ENCODE measurements around the gene NNMT.
A peak's percentile ranks its signal among the peaks of the same experiment; 100 is the strongest.

NNMT gene

GRCh38 chr11:114270531-114271270 lies 25.5 kb upstream of the NNMT start:
- Histone ChIP-seq H2AFZ (ENCODE audit: low read depth, low read length) (no peak overlapping the region), H3K36me3 (ENCODE audit: insufficient read depth, low read length) (no peaks in the 10 kb centered on the region), H3K9me3 (ENCODE audit: low read length) (no peaks in the 10 kb centered on the region), H3K4me3 (ENCODE audit: low read length) (no peak overlapping the region), H3K27me3 (ENCODE audit: insufficient read depth, low read length) (no peaks in the 10 kb centered on the region), H3K4me1 (ENCODE audit: insufficient read depth, low read length) (no peaks in the 10 kb centered on the region)

DNA sequence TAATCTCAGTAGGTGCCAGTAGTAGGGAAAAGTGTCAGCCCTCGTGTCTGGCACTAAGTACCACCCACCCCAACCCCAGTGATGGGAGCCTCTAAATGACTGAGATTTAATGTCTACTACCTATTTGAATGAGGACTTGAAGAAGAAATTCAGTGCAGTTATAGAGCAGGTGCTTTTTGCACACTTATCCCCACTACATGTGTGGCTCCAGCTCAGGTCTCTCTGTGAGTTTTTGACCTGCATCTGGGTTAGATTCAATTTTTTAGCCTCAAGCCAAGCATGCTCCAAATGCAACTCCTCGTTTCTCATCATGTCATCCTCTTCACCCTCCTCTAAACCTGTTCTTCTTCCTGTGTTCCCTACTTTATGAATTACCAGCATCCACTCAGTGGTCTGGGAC lies 24.9 kb upstream of the NNMT start:
- H3K4me1 ChIP-seq (ENCODE audit: insufficient read depth, low read length): no peaks in the 10 kb centered on the region
- no peak overlapping the region for H2AFZ ChIP-seq (ENCODE audit: low read depth, low read length)
- H3K4me3 ChIP-seq (ENCODE audit: low read length): no peak overlapping the region
- H3K9me3 ChIP-seq (ENCODE audit: low read length): no peaks in the 10 kb centered on the region
- no peaks in the 10 kb centered on the region for H3K36me3 ChIP-seq (ENCODE audit: insufficient read depth, low read length)
- H3K27me3 ChIP-seq (ENCODE audit: insufficient read depth, low read length): no peaks in the 10 kb centered on the region

DNA sequence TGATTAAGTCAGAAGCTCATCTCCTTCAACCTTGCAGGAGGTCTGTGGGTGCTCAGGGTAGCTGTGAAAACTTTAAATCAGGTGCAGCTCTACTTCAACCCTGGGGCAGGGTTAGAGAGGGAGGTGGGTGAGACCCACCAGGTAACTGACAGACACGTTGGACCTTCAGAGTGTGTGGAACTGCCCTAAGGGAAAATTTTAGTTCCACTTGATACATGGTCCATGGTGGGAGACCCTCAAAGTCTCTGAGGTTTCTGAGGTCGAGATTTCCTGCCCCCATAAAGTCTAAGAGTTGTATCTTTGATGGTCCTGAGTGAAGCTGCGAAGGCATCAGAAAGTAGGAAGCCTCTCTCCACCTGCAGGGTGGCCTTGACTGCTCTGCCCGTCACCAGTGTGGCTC lies 23.9 kb upstream of the NNMT start:
- no peaks in the 10 kb centered on the region for H3K9me3 ChIP-seq (ENCODE audit: low read length)
- H2AFZ ChIP-seq (ENCODE audit: low read depth, low read length): no peak overlapping the region
- no peaks in the 10 kb centered on the region for H3K4me1 ChIP-seq (ENCODE audit: insufficient read depth, low read length)
- no peaks in the 10 kb centered on the region for H3K36me3 ChIP-seq (ENCODE audit: insufficient read depth, low read length)
- no peaks in the 10 kb centered on the region for H3K27me3 ChIP-seq (ENCODE audit: insufficient read depth, low read length)
- H3K4me3 ChIP-seq (ENCODE audit: low read length): no peak overlapping the region

- Histone ChIP-seq H2AFZ (ENCODE audit: low read depth, low read length) (no peak overlapping the region), H3K27me3 (ENCODE audit: insufficient read depth, low read length) (no peaks in the 10 kb centered on the region), H3K4me1 (ENCODE audit: insufficient read depth, low read length) (no peaks in the 10 kb centered on the region), H3K9me3 (ENCODE audit: low read length) (no peaks in the 10 kb centered on the region), H3K36me3 (ENCODE audit: insufficient read depth, low read length) (no peaks in the 10 kb centered on the region), H3K4me3 (ENCODE audit: low read length) (no peak overlapping the region)
These were observed 23.1 kb upstream of the NNMT start for GRCh38 chr11:114273071-114273470.

- Histone ChIP-seq H2AFZ (ENCODE audit: low read depth, low read length) (no peak overlapping the region), H3K4me3 (ENCODE audit: low read length) (no peak overlapping the region), H3K4me1 (ENCODE audit: insufficient read depth, low read length) (no peaks in the 10 kb centered on the region), H3K27me3 (ENCODE audit: insufficient read depth, low read length) (no peaks in the 10 kb centered on the region), H3K36me3 (ENCODE audit: insufficient read depth, low read length) (no peaks in the 10 kb centered on the region), H3K9me3 (ENCODE audit: low read length) (no peaks in the 10 kb centered on the region)
These were observed 22.1 kb upstream of the NNMT start for GRCh38 chr11:114273890-114274635.

- no peaks in the 10 kb centered on the region for H3K9me3 ChIP-seq (ENCODE audit: low read length)
These were observed 21.6 kb upstream of the NNMT start for GRCh38 chr11:114274637-114275036.

GRCh38 chr11:114275280-114275679 lies 20.9 kb upstream of the NNMT start:
- no peak overlapping the region for H2AFZ ChIP-seq (ENCODE audit: low read depth, low read length)
- no peaks in the 10 kb centered on the region for H3K36me3 ChIP-seq (ENCODE audit: insufficient read depth, low read length)
- no peaks in the 10 kb centered on the region for H3K4me1 ChIP-seq (ENCODE audit: insufficient read depth, low read length)
- H3K4me3 ChIP-seq (ENCODE audit: low read length): no peak overlapping the region
- no peaks in the 10 kb centered on the region for H3K27me3 ChIP-seq (ENCODE audit: insufficient read depth, low read length)
- no peaks in the 10 kb centered on the region for H3K9me3 ChIP-seq (ENCODE audit: low read length)

More at GRCh38 chr11:114274637-114275036, 21.6 kb upstream of the NNMT start:
- Histone ChIP-seq H3K4me3 (ENCODE audit: low read length) (no peak overlapping the region), H3K27me3 (ENCODE audit: insufficient read depth, low read length) (no peaks in the 10 kb centered on the region), H3K4me1 (ENCODE audit: insufficient read depth, low read length) (no peaks in the 10 kb centered on the region), H2AFZ (ENCODE audit: low read depth, low read length) (no peak overlapping the region), H3K36me3 (ENCODE audit: insufficient read depth, low read length) (no peaks in the 10 kb centered on the region)

GRCh38 chr11:114276077-114276476 lies 20.1 kb upstream of the NNMT start:
- Histone ChIP-seq H3K27me3 (ENCODE audit: insufficient read depth, low read length) (no peaks in the 10 kb centered on the region), H3K36me3 (ENCODE audit: insufficient read depth, low read length) (no peaks in the 10 kb centered on the region), H3K4me3 (ENCODE audit: low read length) (no peak overlapping the region), H2AFZ (ENCODE audit: low read depth, low read length) (no peak overlapping the region), H3K4me1 (ENCODE audit: insufficient read depth, low read length) (peaks cover 2% of the 10 kb centered on the region), H3K9me3 (ENCODE audit: low read length) (no peaks in the 10 kb centered on the region)

DNA sequence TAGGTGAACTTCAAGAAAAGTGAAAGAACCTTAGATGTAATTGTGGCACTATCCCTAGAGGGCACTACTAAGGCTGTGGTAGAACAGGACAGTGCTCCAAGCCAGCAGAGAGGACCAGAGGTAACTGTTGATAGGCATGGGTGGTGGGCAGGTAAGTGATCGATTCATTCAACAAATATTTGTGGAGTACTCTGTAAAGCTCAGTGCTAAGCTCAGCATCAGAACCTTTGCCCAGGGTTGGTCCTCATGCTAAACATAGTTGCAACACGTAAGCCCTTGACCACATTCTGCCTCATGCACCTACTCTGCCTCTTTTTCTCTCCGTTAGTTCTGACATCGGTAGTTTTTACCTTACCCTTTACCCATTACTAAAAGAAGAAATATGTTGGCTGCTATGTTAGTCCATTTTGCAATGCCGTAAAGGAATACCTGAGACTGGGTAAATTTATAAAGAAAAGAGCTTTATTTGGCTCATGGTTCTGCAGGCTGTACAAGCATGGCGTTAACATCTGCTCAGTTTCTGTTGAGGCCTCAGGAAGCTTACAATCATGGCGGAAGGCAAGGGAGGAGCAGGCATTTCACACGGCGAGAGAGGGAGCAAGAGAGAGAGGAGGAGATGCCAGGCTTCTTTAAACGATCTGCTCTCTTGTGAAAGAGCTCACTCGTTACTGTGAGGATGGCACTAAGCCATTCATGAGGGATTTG lies 18.4 kb upstream of the NNMT start:
- Histone ChIP-seq H3K36me3 (ENCODE audit: insufficient read depth, low read length) (no peaks in the 10 kb centered on the region), H3K4me3 (ENCODE audit: low read length) (no peak overlapping the region), H3K27me3 (ENCODE audit: insufficient read depth, low read length) (peaks cover 4% of the 10 kb centered on the region)

DNA sequence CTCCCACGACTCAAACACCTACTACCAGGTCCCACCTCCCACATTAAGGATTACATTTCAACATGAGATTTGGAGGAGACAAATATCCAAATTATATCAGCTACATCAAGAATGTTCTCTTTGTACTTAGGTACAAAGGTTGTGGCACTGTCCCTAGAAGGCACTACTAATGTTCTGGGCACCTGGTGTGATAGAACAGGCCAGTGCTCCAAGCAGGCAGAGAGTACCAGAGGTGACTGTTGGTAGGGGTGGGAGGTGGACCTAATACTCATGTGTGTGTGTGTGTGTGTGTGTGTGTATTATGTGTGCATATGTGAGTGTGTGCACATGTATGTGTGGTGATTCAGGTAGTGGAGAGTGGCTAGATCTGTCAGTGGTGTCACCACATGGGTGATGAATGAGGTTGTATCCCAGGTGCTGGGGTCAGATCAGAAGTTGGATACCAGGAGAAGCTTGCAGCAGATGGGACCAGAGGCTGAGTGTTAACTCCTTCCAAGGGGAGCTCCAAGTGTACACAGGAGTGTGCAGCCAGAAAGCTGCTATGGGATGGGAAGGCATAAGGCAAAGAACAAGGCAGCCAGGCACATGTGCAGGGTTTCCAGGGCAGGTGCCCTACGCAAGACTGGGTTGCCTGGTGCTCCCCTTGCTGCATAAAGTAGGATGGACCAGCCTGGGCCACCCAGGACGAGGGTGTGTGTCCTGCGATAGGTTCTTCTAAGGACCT lies 17.7 kb upstream of the NNMT start:
- no peaks in the 10 kb centered on the region for H3K9me3 ChIP-seq (ENCODE audit: low read length)
- peaks cover 2% of the 10 kb centered on the region for H3K4me1 ChIP-seq (ENCODE audit: insufficient read depth, low read length)
- H3K27me3 ChIP-seq (ENCODE audit: insufficient read depth, low read length): peaks cover 4% of the 10 kb centered on the region
- no peak overlapping the region for H2AFZ ChIP-seq (ENCODE audit: low read depth, low read length)
- H3K4me3 ChIP-seq (ENCODE audit: low read length): no peak overlapping the region
- no peaks in the 10 kb centered on the region for H3K36me3 ChIP-seq (ENCODE audit: insufficient read depth, low read length)

More for the DNA sequence above, 18.4 kb upstream of the NNMT start:
- Histone ChIP-seq H2AFZ (ENCODE audit: low read depth, low read length) (no peak overlapping the region), H3K9me3 (ENCODE audit: low read length) (no peaks in the 10 kb centered on the region), H3K4me1 (ENCODE audit: insufficient read depth, low read length) (peaks cover 2% of the 10 kb centered on the region)

- peaks cover 7% of the 10 kb centered on the region for H3K27me3 ChIP-seq (ENCODE audit: insufficient read depth, low read length)
- no peak overlapping the region for H3K4me3 ChIP-seq (ENCODE audit: low read length)
- H2AFZ ChIP-seq (ENCODE audit: low read depth, low read length): no peak overlapping the region
- no peaks in the 10 kb centered on the region for H3K36me3 ChIP-seq (ENCODE audit: insufficient read depth, low read length)
- no peaks in the 10 kb centered on the region for H3K9me3 ChIP-seq (ENCODE audit: low read length)
- H3K4me1 ChIP-seq (ENCODE audit: insufficient read depth, low read length): peaks cover 2% of the 10 kb centered on the region
These were observed 16.2 kb upstream of the NNMT start for GRCh38 chr11:114279792-114280546.

DNA sequence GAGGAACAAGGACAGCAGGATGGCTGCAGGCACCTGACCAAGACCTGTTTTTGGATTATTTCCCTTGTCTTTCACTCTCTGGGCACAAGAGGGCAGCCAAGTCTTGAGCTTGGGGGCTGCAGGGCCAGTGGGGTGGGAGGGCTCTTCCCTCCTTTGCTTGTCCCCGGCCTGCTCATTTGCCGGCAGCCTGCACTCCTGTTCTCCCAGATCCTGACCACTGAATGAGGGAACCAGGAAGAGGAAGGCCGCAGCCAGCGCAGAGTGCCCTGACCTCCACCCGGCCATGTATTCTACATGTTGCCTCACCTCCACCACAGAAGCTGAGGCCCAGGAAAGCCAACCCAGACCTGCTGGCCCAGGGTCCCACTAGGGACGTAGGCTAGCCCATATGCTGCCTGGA lies 15.5 kb upstream of the NNMT start:
- Histone ChIP-seq H2AFZ (ENCODE audit: low read depth, low read length) (peak overlapping the region; percentile 29), H3K4me1 (ENCODE audit: insufficient read depth, low read length) (peaks cover 2% of the 10 kb centered on the region), H3K36me3 (ENCODE audit: insufficient read depth, low read length) (no peaks in the 10 kb centered on the region), H3K9me3 (ENCODE audit: low read length) (no peaks in the 10 kb centered on the region), H3K4me3 (ENCODE audit: low read length) (no peak overlapping the region), H3K27me3 (ENCODE audit: insufficient read depth, low read length) (peaks cover 7% of the 10 kb centered on the region)

Measured in neuron (in vitro differentiated cells).